Astrocyte (in vitro differentiated cells and primary cell): Measurements from ENCODE around the gene ERC1.

ENCODE experiments used
- EZH2 ChIP-seq: IDR thresholded peaks from 2 replicates; pipeline ENCODE4 v1.6.1; 2012; ENCODE audit warnings: mild to moderate bottlenecking, low read length, inconsistent platforms; ENCODE audit not compliant: insufficient read depth
- TF ChIP-seq, protein P1 (sequence below): IDR thresholded peaks from 2 replicates; pipeline ENCODE4 v1.5.1; 2011; ENCODE audit warnings: low read depth, mild to moderate bottlenecking, inconsistent platforms, low read length, moderate library complexity; ENCODE audit not compliant: insufficient read depth

DNA sequence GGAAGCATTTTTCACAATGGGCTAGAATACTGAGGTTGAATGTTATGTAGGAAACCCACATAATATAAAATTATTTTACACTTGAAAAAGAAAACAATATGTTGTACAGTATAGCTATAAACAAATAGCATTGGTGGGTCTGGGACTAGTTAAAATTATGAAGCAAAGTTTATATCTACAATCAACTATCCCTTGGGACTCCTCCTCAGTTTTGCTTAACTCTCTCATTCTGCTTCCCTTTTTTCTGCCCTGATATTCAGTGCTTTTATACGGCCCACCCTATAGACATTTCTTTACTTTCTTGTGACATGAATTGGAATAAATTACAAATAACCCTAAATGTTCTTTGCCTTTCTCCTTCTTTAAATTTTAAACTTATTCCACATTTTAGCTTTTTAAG, 302.9 kb downstream of the ERC1 start:
- TF ChIP-seq EZH2, result no peak
- TF ChIP-seq, protein P1, sequence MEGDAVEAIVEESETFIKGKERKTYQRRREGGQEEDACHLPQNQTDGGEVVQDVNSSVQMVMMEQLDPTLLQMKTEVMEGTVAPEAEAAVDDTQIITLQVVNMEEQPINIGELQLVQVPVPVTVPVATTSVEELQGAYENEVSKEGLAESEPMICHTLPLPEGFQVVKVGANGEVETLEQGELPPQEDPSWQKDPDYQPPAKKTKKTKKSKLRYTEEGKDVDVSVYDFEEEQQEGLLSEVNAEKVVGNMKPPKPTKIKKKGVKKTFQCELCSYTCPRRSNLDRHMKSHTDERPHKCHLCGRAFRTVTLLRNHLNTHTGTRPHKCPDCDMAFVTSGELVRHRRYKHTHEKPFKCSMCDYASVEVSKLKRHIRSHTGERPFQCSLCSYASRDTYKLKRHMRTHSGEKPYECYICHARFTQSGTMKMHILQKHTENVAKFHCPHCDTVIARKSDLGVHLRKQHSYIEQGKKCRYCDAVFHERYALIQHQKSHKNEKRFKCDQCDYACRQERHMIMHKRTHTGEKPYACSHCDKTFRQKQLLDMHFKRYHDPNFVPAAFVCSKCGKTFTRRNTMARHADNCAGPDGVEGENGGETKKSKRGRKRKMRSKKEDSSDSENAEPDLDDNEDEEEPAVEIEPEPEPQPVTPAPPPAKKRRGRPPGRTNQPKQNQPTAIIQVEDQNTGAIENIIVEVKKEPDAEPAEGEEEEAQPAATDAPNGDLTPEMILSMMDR, result no peak
